ENCODE data around the gene GSTP1. TPM values are rescaled to one million over a fixed set of nuclear protein-coding genes. Genes with fewer than 3 reads are reported as not detected.
"Not testable (repeated sequence)": the region's sequence is repeated elsewhere in the genome, so short reads cannot be mapped to it uniquely, and the experiment has no call there.

The GSTP1 gene
- polyA plus RNA-seq, 2 donors = 3,504 to 3,523 TPM

DNA sequence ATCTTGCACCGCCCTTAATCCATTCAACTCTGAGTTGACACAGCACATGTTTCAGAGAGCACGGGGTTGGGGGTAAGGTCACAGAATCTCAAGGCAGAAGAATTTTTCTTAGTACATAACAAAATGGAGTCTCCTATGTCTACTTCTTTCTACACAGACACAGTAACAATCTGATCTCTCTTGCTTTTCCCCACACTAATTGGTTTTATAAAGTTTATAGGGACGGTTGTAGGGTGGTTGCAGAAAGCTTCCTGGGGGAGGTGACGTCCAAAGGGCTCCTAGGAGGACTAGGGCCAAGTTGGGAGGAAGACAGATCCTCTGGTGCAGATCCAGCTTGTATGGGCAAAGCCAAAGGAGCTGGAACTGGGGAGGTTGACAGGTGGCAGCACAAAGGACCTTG lies 20.5 kb downstream of the GSTP1 start:
- not testable (repeated sequence) for H3K9me3 ChIP-seq (ENCODE audit: control insufficient read depth in 2 of 2, insufficient read depth in 1 of 2, low read depth in 1 of 2, low read length in 1 of 2); H3K36me3 ChIP-seq (ENCODE audit: control insufficient read depth in 2 of 2, insufficient read depth in 2 of 2, low read length in 1 of 2); H3K4me3 ChIP-seq (ENCODE audit: low read depth in 1 of 2, low read length in 2 of 2); H3K4me1 ChIP-seq (ENCODE audit: control insufficient read depth in 2 of 2, insufficient read depth in 2 of 2, low read length in 1 of 2); H3K27me3 ChIP-seq (ENCODE audit: control insufficient read depth in 1 of 2, insufficient read depth in 2 of 2, low read length in 2 of 2); H3K27ac ChIP-seq (ENCODE audit: low read depth in 2 of 2, low read length in 1 of 2)
- 67 to 75% methylated on average over 2 of the region's 4 CpGs for WGBS, 2 donors

DNA sequence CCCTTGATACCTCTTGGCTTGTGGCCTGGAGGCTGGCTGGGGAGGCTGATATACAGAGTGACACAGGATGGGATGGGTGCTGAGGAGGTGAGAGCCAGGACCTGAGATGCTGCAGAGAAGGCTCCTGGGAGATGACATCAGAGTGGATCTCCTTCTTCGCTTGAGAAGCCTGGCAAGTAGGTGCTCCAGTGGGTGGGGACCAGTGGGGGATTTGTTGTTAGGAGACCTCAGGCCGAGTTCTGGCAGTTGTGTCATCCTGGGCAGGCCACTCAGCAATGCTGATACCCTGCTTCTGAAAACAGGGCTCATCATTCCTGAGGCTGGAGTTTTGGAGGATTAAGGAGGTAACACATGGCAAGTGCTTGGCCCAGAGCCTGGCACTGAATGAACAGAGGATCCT lies 21.2 kb downstream of the GSTP1 start:
- H3K4me1 ChIP-seq (ENCODE audit: control insufficient read depth in 2 of 2, insufficient read depth in 2 of 2, low read length in 1 of 2) = peaks cover 2 to 6% of the 10 kb centered on the region in 2 donors
- no peaks in the 10 kb centered on the region for H3K9me3 ChIP-seq (ENCODE audit: control insufficient read depth in 2 of 2, insufficient read depth in 1 of 2, low read depth in 1 of 2, low read length in 1 of 2)
- 75 to 81% methylated on average over 2 of the region's 2 CpGs for WGBS, 2 donors
- no peak overlapping the region for H3K27ac ChIP-seq (ENCODE audit: low read depth in 2 of 2, low read length in 1 of 2)
- no peaks in the 10 kb centered on the region for H3K27me3 ChIP-seq (ENCODE audit: control insufficient read depth in 1 of 2, insufficient read depth in 2 of 2, low read length in 2 of 2)
- no peak overlapping the region for H3K4me3 ChIP-seq (ENCODE audit: low read depth in 1 of 2, low read length in 2 of 2)
- H3K36me3 ChIP-seq (ENCODE audit: control insufficient read depth in 2 of 2, insufficient read depth in 2 of 2, low read length in 1 of 2) = peaks cover 4 to 7% of the 10 kb centered on the region in 2 donors

DNA sequence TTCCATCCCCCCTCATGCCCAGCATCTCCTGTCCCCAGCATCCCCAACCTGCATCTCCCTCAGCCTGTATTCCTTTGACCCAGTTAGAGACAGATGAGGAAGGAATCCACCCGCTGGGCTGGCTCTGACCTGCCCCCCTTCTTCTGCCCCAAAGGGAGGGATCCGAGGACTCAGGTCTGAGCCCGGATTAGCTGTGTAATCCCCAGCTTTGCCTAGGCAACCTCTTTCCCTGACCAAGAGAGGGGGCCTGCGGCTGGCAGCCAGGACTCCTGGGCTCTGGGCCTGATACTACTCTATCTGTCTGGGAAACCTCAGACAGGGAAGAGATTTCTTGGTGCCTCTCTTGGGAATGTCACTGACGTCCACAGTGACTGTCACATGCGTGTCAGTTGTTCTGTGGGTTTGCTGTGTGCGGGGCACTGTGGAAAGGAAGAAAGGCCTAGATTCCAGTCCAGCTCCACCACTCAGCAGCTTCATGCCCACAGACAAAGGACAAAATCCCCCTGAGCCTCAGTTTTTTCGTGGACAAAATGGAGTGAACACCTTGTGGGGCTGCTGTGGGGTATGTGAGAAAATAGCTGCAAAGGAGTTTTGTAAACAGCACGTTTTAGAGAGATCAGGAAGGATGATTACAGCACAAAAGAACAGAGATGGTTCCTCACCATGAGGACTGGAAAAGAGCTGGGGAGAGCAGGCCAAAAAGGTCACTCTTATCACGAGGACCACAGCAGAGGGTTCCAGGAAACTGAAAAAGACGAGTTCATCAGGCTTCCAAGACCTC lies 21.8 kb downstream of the GSTP1 start:
- no peak overlapping the region for H3K27ac ChIP-seq (ENCODE audit: low read depth in 2 of 2, low read length in 1 of 2)

DNA sequence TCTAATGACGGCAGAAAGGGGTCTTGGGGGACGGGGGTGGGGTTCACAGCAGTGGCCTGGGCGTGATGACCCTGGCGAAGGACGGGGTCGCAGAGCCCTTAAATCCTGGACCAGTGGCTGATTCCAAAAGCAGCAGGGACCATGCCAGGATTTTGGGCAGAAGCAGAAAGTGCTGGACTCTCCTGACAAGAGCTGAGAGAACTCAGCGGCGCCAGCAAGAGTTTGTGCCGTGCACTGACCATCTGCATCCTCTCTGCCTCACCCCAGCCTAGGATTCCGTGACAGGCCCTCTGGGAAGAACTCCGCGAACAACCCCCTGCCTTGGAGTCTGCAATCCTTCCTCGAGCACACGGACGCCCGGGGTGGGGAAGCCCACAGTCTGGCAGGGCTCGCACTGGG lies 22.5 kb downstream of the GSTP1 start:
- H3K36me3 ChIP-seq (ENCODE audit: control insufficient read depth in 2 of 2, insufficient read depth in 2 of 2, low read length in 1 of 2) = peaks cover 13 to 16% of the 10 kb centered on the region in 2 donors
- 33% methylated on average over 17 of the region's 17 CpGs for WGBS, 2 donors
- H3K27ac ChIP-seq (ENCODE audit: low read depth in 2 of 2, low read length in 1 of 2) = peak overlapping the region; percentile 47 to 78
- peaks cover 2 to 6% of the 10 kb centered on the region in 2 donors for H3K4me1 ChIP-seq (ENCODE audit: control insufficient read depth in 2 of 2, insufficient read depth in 2 of 2, low read length in 1 of 2)
- peak overlapping the region; percentile 77 to 94 for H3K4me3 ChIP-seq (ENCODE audit: low read depth in 1 of 2, low read length in 2 of 2)
- no peaks in the 10 kb centered on the region for H3K9me3 ChIP-seq (ENCODE audit: control insufficient read depth in 2 of 2, insufficient read depth in 1 of 2, low read depth in 1 of 2, low read length in 1 of 2)
- no peaks in the 10 kb centered on the region for H3K27me3 ChIP-seq (ENCODE audit: control insufficient read depth in 1 of 2, insufficient read depth in 2 of 2, low read length in 2 of 2)

More for the DNA sequence above, 21.8 kb downstream of the GSTP1 start:
- H3K4me3 ChIP-seq (ENCODE audit: low read depth in 1 of 2, low read length in 2 of 2) = no peak overlapping the region
- peaks cover 8 to 9% of the 10 kb centered on the region in 2 donors for H3K36me3 ChIP-seq (ENCODE audit: control insufficient read depth in 2 of 2, insufficient read depth in 2 of 2, low read length in 1 of 2)
- WGBS, 2 donors = 59 to 61% methylated on average over 11 of the region's 11 CpGs
- H3K9me3 ChIP-seq (ENCODE audit: control insufficient read depth in 2 of 2, insufficient read depth in 1 of 2, low read depth in 1 of 2, low read length in 1 of 2) = no peaks in the 10 kb centered on the region
- peaks cover 2 to 6% of the 10 kb centered on the region in 2 donors for H3K4me1 ChIP-seq (ENCODE audit: control insufficient read depth in 2 of 2, insufficient read depth in 2 of 2, low read length in 1 of 2)
- H3K27me3 ChIP-seq (ENCODE audit: control insufficient read depth in 1 of 2, insufficient read depth in 2 of 2, low read length in 2 of 2) = no peaks in the 10 kb centered on the region

DNA sequence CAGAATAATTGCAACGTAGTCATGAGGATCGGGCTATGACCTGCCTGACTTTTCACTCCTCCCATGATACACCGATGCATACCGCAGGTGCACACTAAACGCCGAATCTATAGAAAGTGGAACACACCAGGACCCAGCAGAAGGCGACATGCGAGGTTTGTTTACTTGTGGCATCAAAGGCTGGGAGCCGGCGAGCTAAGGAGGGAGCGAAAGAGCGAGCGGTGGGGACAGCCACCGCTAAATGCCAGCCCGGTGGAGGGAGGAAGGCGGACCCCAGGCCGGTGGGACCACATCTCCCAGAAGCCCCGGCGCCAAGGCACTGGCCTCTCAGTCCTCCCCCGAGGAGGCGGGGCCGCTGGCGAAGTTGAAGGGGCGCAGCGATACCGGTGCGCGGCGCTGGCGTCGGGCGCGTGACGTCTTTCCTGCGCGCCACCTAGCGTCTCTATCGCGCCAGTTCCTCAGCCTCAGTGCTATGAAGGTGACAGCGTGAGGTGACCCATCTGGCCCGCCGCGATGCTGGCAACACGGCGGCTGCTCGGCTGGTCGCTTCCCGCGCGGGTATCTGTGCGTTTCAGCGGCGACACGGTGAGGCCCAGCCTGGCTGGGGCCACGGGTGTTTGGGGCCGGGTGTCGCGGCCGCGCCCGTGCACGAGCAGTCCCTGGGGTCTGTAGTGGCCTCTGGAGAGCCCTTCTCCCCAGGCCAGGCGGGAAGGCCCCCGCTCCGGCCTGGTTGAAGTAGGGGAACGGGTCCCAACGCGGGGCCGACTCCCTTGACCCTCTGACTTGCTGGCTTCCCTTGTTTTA lies 23.1 kb downstream of the GSTP1 start, which contains the start of gene NDUFV1:
Gene NDUFV1 (plus strand): TSS at position 445 of the 804 bp plus-strand sequence. CDS start 69 bp downstream, at position 514.
- WGBS, 2 donors = 1% methylated on average over 67 to 69 of the region's 69 CpGs
- peak within 1 kb of the TSS; percentile 80 to 83 for H3K27ac ChIP-seq (ENCODE audit: low read depth in 2 of 2, low read length in 1 of 2)
- H3K27me3 ChIP-seq (ENCODE audit: control insufficient read depth in 1 of 2, insufficient read depth in 2 of 2, low read length in 2 of 2) = no peaks in the 10 kb centered on the region
- H3K4me3 ChIP-seq (ENCODE audit: low read depth in 1 of 2, low read length in 2 of 2) = peak within 1 kb of the TSS; percentile 77 to 94
- H3K9me3 ChIP-seq (ENCODE audit: control insufficient read depth in 2 of 2, insufficient read depth in 1 of 2, low read depth in 1 of 2, low read length in 1 of 2) = no peaks in the 10 kb centered on the region
- peaks cover 2 to 6% of the 10 kb centered on the region in 2 donors for H3K4me1 ChIP-seq (ENCODE audit: control insufficient read depth in 2 of 2, insufficient read depth in 2 of 2, low read length in 1 of 2)
- peaks cover 18 to 22% of the 10 kb centered on the region in 2 donors for H3K36me3 ChIP-seq (ENCODE audit: control insufficient read depth in 2 of 2, insufficient read depth in 2 of 2, low read length in 1 of 2)

DNA sequence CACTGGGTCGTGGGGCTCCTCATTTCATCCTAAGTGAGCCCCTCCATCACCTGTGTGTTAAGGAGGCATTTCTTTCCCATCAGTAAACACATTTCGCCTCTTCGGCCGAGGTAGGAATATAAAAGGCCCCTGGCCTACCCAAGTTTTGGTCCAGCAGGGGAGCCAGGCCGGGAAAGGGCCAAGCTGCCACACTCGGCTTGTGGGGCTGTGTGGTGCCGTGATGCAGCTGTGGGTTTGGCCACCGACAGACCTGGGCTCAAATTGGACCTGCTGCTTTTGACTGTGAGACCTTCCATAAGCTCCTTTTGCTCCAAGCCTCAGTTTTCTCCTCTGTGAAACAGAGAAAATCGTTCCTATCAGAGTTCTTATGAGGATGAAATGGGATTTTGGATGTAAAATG lies 23.9 kb downstream of the GSTP1 start:
- peak overlapping the region in 1 of 2 donors; percentile 83 for H3K27ac ChIP-seq (ENCODE audit: low read depth in 2 of 2, low read length in 1 of 2)
- H3K4me1 ChIP-seq (ENCODE audit: control insufficient read depth in 2 of 2, insufficient read depth in 2 of 2, low read length in 1 of 2) = peaks cover 2 to 6% of the 10 kb centered on the region in 2 donors
- peak overlapping the region; percentile 77 to 94 for H3K4me3 ChIP-seq (ENCODE audit: low read depth in 1 of 2, low read length in 2 of 2)
- WGBS, 2 donors = 37 to 38% methylated on average over 9 of the region's 9 CpGs
- H3K36me3 ChIP-seq (ENCODE audit: control insufficient read depth in 2 of 2, insufficient read depth in 2 of 2, low read length in 1 of 2) = peaks cover 24 to 30% of the 10 kb centered on the region in 2 donors
- no peaks in the 10 kb centered on the region for H3K9me3 ChIP-seq (ENCODE audit: control insufficient read depth in 2 of 2, insufficient read depth in 1 of 2, low read depth in 1 of 2, low read length in 1 of 2)
- no peaks in the 10 kb centered on the region for H3K27me3 ChIP-seq (ENCODE audit: control insufficient read depth in 1 of 2, insufficient read depth in 2 of 2, low read length in 2 of 2)

DNA sequence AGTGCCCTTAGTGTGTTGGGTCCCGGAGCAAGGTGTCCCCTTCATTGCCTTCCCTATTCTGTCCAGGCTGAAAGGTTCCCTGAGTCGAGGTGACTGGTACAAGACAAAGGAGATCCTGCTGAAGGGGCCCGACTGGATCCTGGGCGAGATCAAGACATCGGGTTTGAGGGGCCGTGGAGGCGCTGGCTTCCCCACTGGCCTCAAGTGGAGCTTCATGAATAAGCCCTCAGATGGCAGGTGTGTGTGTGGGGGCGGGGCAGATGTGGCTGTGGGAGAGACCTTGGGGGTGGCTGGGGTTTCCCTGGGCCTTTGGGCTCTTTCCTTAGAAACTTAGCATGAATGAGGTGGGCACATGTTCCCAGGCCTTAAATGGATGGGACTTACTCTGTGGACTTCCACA lies 24.9 kb downstream of the GSTP1 start:
- Histone ChIP-seq H3K9me3 (ENCODE audit: control insufficient read depth in 2 of 2, insufficient read depth in 1 of 2, low read depth in 1 of 2, low read length in 1 of 2) (no peaks in the 10 kb centered on the region), H3K27me3 (ENCODE audit: control insufficient read depth in 1 of 2, insufficient read depth in 2 of 2, low read length in 2 of 2) (no peaks in the 10 kb centered on the region), H3K27ac (ENCODE audit: low read depth in 2 of 2, low read length in 1 of 2) (no peak overlapping the region), H3K36me3 (ENCODE audit: control insufficient read depth in 2 of 2, insufficient read depth in 2 of 2, low read length in 1 of 2) (peaks cover 29 to 31% of the 10 kb centered on the region in 2 donors), H3K4me3 (ENCODE audit: low read depth in 1 of 2, low read length in 2 of 2) (no peak overlapping the region), H3K4me1 (ENCODE audit: control insufficient read depth in 2 of 2, insufficient read depth in 2 of 2, low read length in 1 of 2) (peaks cover 2 to 6% of the 10 kb centered on the region in 2 donors)
- 91 to 94% methylated on average over 8 of the region's 8 CpGs for WGBS, 2 donors

DNA sequence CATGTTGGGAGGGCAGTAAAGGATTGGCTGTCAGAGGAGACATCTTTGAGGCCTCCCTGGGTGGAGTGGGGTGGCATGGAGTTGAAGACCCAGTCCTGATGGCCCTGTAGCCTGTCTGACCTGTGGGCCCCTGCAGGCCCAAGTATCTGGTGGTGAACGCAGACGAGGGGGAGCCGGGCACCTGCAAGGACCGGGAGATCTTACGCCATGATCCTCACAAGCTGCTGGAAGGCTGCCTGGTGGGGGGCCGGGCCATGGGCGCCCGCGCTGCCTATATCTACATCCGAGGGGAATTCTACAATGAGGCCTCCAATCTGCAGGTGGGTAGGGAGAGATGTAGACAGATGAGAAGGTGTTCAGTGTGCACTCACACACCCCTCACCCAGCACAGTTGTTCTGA lies 25.7 kb downstream of the GSTP1 start:
- H3K27ac ChIP-seq (ENCODE audit: low read depth in 2 of 2, low read length in 1 of 2) = no peak overlapping the region
- H3K9me3 ChIP-seq (ENCODE audit: control insufficient read depth in 2 of 2, insufficient read depth in 1 of 2, low read depth in 1 of 2, low read length in 1 of 2) = no peaks in the 10 kb centered on the region
- WGBS, 2 donors = 90 to 95% methylated on average over 10 of the region's 10 CpGs
- H3K4me3 ChIP-seq (ENCODE audit: low read depth in 1 of 2, low read length in 2 of 2) = no peak overlapping the region
- peaks cover 2 to 11% of the 10 kb centered on the region in 2 donors for H3K4me1 ChIP-seq (ENCODE audit: control insufficient read depth in 2 of 2, insufficient read depth in 2 of 2, low read length in 1 of 2)
- no peaks in the 10 kb centered on the region for H3K27me3 ChIP-seq (ENCODE audit: control insufficient read depth in 1 of 2, insufficient read depth in 2 of 2, low read length in 2 of 2)
- peaks cover 29 to 31% of the 10 kb centered on the region in 2 donors for H3K36me3 ChIP-seq (ENCODE audit: control insufficient read depth in 2 of 2, insufficient read depth in 2 of 2, low read length in 1 of 2)

DNA sequence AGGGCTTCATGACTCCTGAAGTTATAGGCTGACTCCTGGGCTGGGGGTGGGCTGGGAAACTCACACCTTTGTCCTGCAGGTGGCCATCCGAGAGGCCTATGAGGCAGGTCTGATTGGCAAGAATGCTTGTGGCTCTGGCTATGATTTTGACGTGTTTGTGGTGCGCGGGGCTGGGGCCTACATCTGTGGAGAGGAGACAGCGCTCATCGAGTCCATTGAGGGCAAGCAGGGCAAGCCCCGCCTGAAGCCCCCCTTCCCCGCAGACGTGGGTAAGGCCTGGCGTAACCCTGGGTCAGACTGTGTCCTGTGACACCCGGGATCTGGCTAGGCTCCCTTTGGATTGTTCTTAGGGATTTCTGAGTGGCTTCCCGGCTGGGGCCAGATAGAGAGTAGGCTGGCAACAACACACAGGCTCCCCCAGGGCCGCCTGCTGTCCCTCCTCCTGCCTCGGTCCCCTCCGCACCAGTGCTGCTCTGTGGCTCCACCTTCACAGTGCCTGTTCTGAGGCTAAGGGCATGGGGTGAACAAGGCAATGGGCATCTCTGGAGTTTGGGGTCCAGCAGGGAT lies 26.8 kb downstream of the GSTP1 start:
- 87 to 90% methylated on average over 15 of the region's 15 CpGs for WGBS, 2 donors
- Histone ChIP-seq H3K4me3 (ENCODE audit: low read depth in 1 of 2, low read length in 2 of 2) (no peak overlapping the region), H3K27ac (ENCODE audit: low read depth in 2 of 2, low read length in 1 of 2) (no peak overlapping the region), H3K36me3 (ENCODE audit: control insufficient read depth in 2 of 2, insufficient read depth in 2 of 2, low read length in 1 of 2) (peaks cover 29 to 31% of the 10 kb centered on the region in 2 donors), H3K27me3 (ENCODE audit: control insufficient read depth in 1 of 2, insufficient read depth in 2 of 2, low read length in 2 of 2) (no peaks in the 10 kb centered on the region), H3K9me3 (ENCODE audit: control insufficient read depth in 2 of 2, insufficient read depth in 1 of 2, low read depth in 1 of 2, low read length in 1 of 2) (no peaks in the 10 kb centered on the region), H3K4me1 (ENCODE audit: control insufficient read depth in 2 of 2, insufficient read depth in 2 of 2, low read length in 1 of 2) (peaks cover 2 to 15% of the 10 kb centered on the region in 2 donors)
